ENCODE data around the gene RXRB.

DNA sequence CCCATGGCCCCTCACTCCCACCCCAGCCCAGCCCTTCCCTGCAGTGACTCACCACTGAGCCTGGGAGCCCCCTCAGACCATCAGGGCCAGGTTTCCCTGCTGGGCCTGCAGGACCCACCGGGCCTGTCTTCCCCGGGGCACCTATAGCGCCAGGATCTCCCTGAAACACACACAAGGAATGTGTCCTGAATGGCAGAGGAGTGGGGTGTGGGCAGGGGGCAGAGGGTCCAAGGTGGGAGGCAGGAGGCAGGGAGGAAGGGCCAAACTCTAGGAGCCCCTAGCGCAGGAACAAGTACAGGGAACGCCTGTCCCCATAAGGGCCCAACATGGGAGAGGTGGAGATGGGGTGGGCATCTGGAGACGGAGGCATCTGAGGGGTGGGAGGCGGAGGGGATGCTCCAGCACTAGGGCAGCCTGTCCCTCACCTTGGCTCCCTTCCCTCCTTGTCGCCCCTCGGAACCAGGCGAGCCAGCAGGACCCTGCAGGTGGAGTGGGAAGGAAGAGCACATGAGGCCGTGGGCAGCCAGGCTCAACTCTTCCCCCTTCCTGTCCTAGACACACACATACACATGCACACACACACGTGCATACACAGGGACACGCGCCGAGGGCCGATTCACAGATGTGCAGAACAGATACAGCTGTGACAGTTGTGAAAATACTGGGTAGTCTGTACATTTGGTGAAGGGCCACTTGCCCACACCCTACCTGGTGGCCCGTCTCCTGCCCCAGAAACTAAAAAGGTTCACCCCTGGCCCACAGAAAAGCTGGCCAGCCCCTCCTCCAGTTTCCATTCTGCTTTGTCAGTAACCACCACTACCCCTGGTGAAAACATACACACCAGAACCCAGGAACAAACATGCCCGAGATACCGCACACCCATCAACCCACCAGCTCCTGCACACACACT is 32.8 kb downstream of the RXRB start:
- TF ChIP-seq ZBTB21 (tag by site-specific recombination; IDR thresholded peaks at IDR 0.05) (no peak), TCF7L2 (IDR thresholded peaks at IDR 0.05; ENCODE audit: borderline replicate concordance, low read depth, low read length) (no peak), ZBTB6 (tag by site-specific recombination; IDR thresholded peaks at IDR 0.05) (no peak), GLI4 (tag by site-specific recombination; IDR thresholded peaks at IDR 0.05) (no peak), MYNN (tag by site-specific recombination; IDR thresholded peaks at IDR 0.05; ENCODE audit: borderline replicate concordance) (no peak)
- TF ChIP-seq, protein P1, sequence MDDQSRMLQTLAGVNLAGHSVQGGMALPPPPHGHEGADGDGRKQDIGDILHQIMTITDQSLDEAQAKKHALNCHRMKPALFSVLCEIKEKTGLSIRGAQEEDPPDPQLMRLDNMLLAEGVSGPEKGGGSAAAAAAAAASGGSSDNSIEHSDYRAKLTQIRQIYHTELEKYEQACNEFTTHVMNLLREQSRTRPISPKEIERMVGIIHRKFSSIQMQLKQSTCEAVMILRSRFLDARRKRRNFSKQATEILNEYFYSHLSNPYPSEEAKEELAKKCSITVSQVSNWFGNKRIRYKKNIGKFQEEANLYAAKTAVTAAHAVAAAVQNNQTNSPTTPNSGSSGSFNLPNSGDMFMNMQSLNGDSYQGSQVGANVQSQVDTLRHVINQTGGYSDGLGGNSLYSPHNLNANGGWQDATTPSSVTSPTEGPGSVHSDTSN (CRISPR knock-in tag; IDR thresholded peaks at IDR 0.05) = no peak
- TF ChIP-seq, protein P2, sequence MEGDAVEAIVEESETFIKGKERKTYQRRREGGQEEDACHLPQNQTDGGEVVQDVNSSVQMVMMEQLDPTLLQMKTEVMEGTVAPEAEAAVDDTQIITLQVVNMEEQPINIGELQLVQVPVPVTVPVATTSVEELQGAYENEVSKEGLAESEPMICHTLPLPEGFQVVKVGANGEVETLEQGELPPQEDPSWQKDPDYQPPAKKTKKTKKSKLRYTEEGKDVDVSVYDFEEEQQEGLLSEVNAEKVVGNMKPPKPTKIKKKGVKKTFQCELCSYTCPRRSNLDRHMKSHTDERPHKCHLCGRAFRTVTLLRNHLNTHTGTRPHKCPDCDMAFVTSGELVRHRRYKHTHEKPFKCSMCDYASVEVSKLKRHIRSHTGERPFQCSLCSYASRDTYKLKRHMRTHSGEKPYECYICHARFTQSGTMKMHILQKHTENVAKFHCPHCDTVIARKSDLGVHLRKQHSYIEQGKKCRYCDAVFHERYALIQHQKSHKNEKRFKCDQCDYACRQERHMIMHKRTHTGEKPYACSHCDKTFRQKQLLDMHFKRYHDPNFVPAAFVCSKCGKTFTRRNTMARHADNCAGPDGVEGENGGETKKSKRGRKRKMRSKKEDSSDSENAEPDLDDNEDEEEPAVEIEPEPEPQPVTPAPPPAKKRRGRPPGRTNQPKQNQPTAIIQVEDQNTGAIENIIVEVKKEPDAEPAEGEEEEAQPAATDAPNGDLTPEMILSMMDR (tag by site-specific recombination; IDR thresholded peaks at IDR 0.05) = no peak
